H7 (cell line): ENCODE results near the gene AK8. TPM values are rescaled to one million over a fixed set of nuclear protein-coding genes. Genes with fewer than 3 reads are reported as not detected.

Experiments used
- DNase-seq: peaks from one replicate; pipeline ENCODE4 v3.0.0; 2012
- H3K27me3 ChIP-seq: 2 replicates; pipeline ENCODE4 v1.6.0; 2011; ENCODE audit warnings: mild to moderate bottlenecking, low read length; ENCODE audit not compliant: control insufficient read depth, insufficient read depth
- H3K36me3 ChIP-seq: replicated peaks from 2 replicates; pipeline ENCODE4 v1.5.1; 2011; ENCODE audit warnings: low read length; ENCODE audit not compliant: control insufficient read depth, insufficient read depth
- H3K4me3 ChIP-seq: 2 replicates; pipeline ENCODE4 v1.5.1; 2011; ENCODE audit warnings: low read depth, mild to moderate bottlenecking, control low read depth, low read length, moderate library complexity; ENCODE audit not compliant: insufficient read depth
- total RNA-seq: library from RNA; depleted of rRNA; stranded (reverse); fragments of >200 nt; shearing (Covaris generic); gene quantifications from 2 replicates; pipeline ENCODE4 v1.2.3, GENCODE V29; 2014

The AK8 gene
- total RNA-seq, 1 experiment from 2014 or later = 0.24 TPM

DNA sequence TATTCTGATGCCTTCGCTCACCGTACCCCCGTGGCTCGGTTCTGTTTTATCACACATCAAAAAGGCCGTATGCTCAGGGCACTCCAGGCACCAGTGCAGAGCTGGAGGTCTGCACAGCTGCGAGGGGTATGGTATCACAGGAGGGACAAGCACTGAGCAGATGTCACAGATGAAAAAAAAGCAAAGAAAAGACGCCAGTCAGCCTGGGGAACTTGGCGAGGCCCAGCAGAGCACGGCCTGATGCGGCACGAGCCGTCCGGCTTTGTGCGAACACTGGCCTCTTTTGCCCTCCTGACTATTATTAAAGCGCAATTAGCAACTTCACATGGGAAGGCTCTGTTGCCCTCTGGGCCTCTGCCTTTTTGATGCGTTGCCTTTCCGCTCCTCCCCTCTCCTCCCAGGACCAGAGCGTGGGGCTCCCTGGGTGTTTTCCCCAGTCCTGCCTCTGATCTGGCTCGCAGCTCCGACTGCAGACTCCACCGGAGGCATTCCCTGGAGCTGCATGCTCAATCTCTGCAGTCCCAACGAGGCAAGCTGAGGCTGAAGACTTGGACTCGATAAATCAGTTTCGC, 44.4 kb downstream of the AK8 start:
- Histone ChIP-seq H3K36me3 (no peaks in the 10 kb centered on the region), H3K4me3 (no peak overlapping the region), H3K27me3 (no peaks in the 10 kb centered on the region)
- no peak for DNase-seq

DNA sequence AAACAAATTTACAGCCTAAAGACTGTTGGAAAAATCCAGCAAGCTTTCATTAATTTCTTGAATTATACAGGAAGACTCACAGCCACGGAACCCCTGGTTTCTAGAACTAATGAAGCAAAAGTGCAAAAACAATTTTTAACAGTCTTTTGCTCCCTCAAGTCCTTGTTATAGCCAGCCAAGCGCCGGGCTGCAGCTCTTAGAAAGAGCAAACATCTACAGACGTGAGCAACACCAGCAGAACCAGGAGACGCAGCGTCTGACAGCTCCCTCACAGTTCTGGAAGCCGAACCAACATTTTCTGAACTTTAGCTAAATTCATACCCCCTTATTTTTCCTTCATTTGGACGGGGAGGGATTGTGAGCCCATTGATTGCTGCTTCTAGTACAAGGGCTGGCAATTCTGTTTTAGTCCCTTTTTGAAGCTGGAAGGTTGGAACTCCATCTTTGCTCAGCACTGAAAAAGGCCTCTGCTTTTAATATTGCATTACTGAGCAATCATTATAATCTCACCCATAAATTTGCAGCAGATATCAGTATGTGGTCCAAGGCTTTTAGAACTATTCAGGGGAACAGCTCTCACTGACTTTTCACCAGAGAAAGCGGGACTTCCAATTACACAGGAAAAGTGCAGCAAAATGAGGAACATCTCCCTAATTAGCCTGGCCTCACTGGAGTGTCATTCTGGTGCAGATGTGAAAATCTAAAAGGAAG, 45.8 kb downstream of the AK8 start:
- no peaks in the 10 kb centered on the region for H3K27me3 ChIP-seq
- H3K4me3 ChIP-seq = no peak overlapping the region
- H3K36me3 ChIP-seq = no peaks in the 10 kb centered on the region
- no peak for DNase-seq

- no peak overlapping the region for H3K4me3 ChIP-seq
- no peak for DNase-seq
- no peaks in the 10 kb centered on the region for H3K36me3 ChIP-seq
- H3K27me3 ChIP-seq = no peaks in the 10 kb centered on the region
Observed at GRCh38 chr9:132828201-132828770, 49.8 kb downstream of the AK8 start.

- no peaks in the 10 kb centered on the region for H3K27me3 ChIP-seq
- no peak overlapping the region for H3K4me3 ChIP-seq
- DNase-seq = no peak
- no peaks in the 10 kb centered on the region for H3K36me3 ChIP-seq
Observed at GRCh38 chr9:132827366-132827765, 50.7 kb downstream of the AK8 start.

DNA sequence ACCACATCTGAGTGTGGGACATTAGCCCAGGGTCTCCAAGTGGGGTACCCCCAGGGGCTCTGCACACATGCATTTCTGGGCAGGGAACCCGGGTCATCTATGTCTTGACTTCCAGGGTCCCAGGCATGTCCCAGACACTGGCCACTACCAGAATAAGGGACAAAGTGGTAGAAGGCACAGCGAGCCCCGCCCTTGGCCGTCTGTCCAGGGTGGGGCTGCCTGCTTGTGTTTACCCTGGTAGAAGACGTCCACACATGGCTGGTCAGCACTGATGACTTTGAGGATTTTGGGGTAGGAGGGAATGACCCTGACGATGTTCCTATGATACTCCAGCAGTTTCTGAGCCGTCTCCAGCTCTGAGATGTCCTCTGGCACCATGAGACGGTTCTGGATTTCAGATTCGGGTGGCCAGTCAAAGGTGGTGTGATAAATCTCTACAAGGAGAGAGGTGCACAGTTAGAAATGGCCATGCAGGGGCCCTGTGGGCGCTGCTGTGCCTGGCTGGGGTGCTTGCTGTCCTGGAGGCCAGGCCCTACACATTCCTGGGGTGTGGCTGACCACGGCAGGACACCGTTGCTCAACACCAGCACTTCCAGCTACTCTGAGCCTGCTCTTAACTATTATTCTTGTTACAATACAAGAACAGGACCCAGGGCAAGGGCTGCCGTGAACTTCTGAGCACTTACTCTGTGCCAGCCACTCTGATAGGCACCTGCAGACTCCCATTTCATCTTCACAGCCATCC, 51.3 kb downstream of the AK8 start:
- DNase-seq = no peak

DNA sequence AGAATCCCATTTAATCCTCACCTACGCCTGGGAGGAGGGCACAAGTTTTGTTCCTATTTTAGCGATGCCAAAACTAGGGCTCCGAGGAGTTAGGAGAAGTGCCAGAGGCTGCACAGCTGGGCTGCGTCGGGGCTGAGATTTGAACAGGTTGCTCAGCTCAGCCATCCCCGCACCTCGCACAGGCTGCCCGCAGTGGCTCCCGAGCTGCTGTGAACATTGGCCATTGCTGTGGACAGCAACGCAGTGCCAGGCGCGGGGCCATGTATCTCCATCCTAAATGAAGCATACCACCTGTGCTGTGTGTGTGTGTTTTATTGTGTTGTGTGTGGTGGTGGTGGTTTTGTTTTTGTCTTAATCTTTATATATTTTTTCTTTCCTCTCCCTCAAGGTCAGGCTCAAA, 52.0 kb downstream of the AK8 start:
- no peak overlapping the region for H3K4me3 ChIP-seq
- H3K36me3 ChIP-seq = no peaks in the 10 kb centered on the region
- no peaks in the 10 kb centered on the region for H3K27me3 ChIP-seq
- DNase-seq = no peak

More for the DNA sequence above, 51.3 kb downstream of the AK8 start:
- no peaks in the 10 kb centered on the region for H3K36me3 ChIP-seq
- H3K27me3 ChIP-seq = no peaks in the 10 kb centered on the region
- no peak overlapping the region for H3K4me3 ChIP-seq

DNA sequence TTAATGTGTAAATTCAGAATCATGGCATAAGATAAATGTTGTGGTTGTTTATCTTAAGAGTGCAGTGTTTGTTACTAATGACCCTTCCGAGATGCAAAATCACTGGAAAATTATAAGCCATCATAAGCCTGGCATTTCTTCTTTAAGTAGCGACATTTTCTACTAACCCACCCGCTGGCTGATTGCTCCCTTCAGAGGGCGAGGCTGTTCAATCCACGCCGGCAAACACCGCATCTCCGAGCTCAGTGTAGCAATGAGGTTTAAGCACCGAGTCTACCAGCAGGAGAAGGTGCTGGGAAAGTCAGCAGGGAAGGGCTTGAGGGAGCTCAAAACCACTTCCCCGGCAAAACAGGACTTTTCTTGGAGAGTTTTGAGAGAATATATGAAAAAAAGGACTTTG, 52.7 kb downstream of the AK8 start:
- Histone ChIP-seq H3K4me3 (no peak overlapping the region), H3K27me3 (no peaks in the 10 kb centered on the region), H3K36me3 (no peaks in the 10 kb centered on the region)
- DNase-seq = no peak

- DNase-seq = no peak
- no peak overlapping the region for H3K4me3 ChIP-seq
- H3K27me3 ChIP-seq = no peaks in the 10 kb centered on the region
- no peaks in the 10 kb centered on the region for H3K36me3 ChIP-seq
Observed at GRCh38 chr9:132824951-132825350, 53.1 kb downstream of the AK8 start.

DNA sequence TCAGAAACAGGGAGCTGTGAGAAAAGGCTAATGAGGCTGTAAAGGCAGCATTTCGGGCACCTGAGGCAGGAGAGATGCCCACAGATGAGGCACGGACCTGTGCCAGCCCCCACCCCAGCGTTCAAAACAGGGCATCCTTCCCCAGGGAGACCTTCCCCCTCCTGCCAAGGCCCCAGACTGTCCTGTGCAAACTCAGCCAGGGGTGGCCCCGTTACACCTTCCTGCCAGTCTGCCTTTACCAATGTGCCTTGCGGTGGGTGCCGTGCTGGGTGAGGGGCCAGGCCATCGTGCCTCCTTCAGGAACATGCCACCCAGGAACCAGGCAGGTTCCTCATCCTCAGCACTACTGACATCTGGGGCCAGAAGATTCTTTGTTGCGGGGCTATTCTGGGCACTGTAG, 53.9 kb downstream of the AK8 start:
- no peak for DNase-seq
- H3K36me3 ChIP-seq = no peaks in the 10 kb centered on the region
- no peak overlapping the region for H3K4me3 ChIP-seq
- H3K27me3 ChIP-seq = no peaks in the 10 kb centered on the region

DNA sequence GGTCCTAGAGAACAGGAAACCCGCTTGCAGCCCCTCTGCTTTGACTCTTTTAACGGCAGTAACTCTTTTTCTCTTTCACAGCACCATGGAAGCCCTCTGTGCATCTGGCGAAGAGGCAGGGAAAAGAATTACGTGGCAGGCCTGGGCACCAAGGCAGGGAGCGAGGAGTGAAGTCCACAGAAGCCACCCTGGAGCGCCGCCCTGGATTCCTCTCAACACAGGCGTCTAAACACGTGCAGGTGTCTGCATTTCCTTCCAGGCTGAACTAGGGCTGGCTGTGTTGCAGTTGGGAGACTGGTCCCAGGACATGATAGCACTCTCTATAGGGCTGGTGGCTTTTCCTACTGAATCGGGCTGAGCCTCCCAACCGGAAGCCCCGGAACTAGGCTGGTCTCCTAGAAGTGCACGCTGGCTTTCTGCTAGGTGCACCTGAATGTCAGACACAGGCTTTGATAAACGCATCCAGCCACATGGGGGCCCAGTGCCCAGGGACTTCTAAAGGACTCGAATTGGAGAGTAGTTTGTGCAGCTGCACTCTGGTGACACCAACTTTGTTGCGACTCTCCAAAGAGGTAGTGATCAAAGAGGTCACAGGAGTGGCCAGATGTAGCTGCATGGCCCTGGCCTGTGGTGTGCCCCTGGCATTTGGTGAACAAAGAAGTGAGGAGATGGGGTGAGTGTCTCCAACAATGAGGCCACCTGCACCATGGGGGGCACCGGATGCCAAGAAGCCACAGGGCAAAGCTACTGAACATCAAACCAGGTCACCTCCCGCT, 54.5 kb downstream of the AK8 start:
- H3K36me3 ChIP-seq = no peaks in the 10 kb centered on the region
- DNase-seq = no peak
- H3K27me3 ChIP-seq = no peaks in the 10 kb centered on the region
- no peak overlapping the region for H3K4me3 ChIP-seq

GRCh38 chr9:132820169-132820944, 57.7 kb downstream of the AK8 start:
- Histone ChIP-seq H3K27me3 (no peaks in the 10 kb centered on the region), H3K4me3 (no peak overlapping the region), H3K36me3 (no peaks in the 10 kb centered on the region)
- no peak for DNase-seq

- no peak for DNase-seq
- no peaks in the 10 kb centered on the region for H3K27me3 ChIP-seq
- no peak overlapping the region for H3K4me3 ChIP-seq
- H3K36me3 ChIP-seq = no peaks in the 10 kb centered on the region
Observed at GRCh38 chr9:132818588-132818987, 59.5 kb downstream of the AK8 start.

DNA sequence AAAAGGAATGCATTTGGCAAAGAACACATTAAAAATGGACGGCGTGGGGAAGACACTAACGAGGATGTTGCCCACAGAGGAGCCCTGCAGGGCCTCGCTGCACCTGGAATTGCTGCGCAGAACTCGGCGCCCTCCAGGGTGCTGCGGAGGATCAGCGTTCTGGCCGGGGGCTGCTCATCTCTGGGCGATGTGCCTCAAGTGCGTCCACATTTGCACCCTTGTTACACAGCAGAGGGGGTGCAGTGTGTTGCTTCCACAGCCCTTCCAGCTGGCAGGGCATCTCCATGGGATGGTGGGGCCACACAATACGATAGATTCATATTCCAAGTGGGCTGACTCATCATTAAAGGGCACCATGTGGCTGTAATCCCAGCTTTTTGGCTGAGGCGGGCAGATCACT, 63.1 kb downstream of the AK8 start:
- Histone ChIP-seq H3K4me3 (no peak overlapping the region), H3K27me3 (no peaks in the 10 kb centered on the region), H3K36me3 (no peaks in the 10 kb centered on the region)
- DNase-seq = no peak
